Adrenal gland (tissue), 12 donors: ENCODE data around the gene CTBP1. TPM values are rescaled to one million over a fixed set of nuclear protein-coding genes. Genes with fewer than 3 reads are reported as not detected.

Experiments
- DNase-seq, 7 donors: peaks; one replicate each; pipeline ENCODE4 v3.0.0-alpha.2; 2019 to 2020
- H3K27ac ChIP-seq, 5 donors: fragments of 200-600 bp; sonication (generic) in 4 of 5; 1 replicate in 3 of 5; 2 replicates in 2 of 5; pipeline versions ENCODE4 v1.5.1 to v1.8.0; 2016 to 2020; ENCODE audit warnings: mild to moderate bottlenecking in 1 of 5
- H3K27me3 ChIP-seq: fragments of 200-600 bp; 2 replicates; pipeline ENCODE4 v1.8.0; 2021
- H3K36me3 ChIP-seq, 2 donors: fragments of 200-600 bp; replicated peaks in 1 of 2; 1 replicate in 1 of 2; 2 replicates in 1 of 2; pipeline versions ENCODE4 v1.5.1 to v1.8.0; 2018 to 2022
- H3K4me1 ChIP-seq, 2 donors: fragments of 200-600 bp; replicated peaks in 1 of 2; 1 replicate in 1 of 2; 2 replicates in 1 of 2; pipeline versions ENCODE4 v1.5.1 to v1.8.0; 2018 to 2021
- H3K4me3 ChIP-seq, 4 donors: fragments of 200-600 bp; sonication (generic) in 3 of 4; one replicate each; pipeline ENCODE4 v1.5.1; 2016 to 2018
- H3K9me3 ChIP-seq, 3 donors: fragments of 200-600 bp; sonication (generic) in 1 of 3; replicated peaks in 1 of 3; 1 replicate in 2 of 3; 2 replicates in 1 of 3; pipeline versions ENCODE4 v1.5.1 to v1.8.0; 2016 to 2021
- CTCF ChIP-seq, 6 experiments: fragments of 450-650 bp in 4 of 6; fragments of 200-600 bp in 2 of 6; sonication (generic) in 1 of 6; IDR thresholded peaks; 1 replicate in 5 of 6; 2 replicates in 1 of 6; pipeline versions ENCODE4 v1.5.1 to v1.8.0; 2016 to 2021; ENCODE audit warnings: antibody characterized with exemption in 6 of 6, mild to moderate bottlenecking in 2 of 6, moderate library complexity in 1 of 6
- POLR2A ChIP-seq, 2 donors: fragments of 450-650 bp; IDR thresholded peaks; one replicate each; pipeline ENCODE4 v1.6.1; 2017; ENCODE audit warnings: antibody characterized with exemption in 2 of 2, mild to moderate bottlenecking in 2 of 2, moderate library complexity in 1 of 2
- WGBS, 4 donors: extraction: QIAGEN DNeasy Blood & Tissue Kit in 2 of 4; methylation state at CpG; one replicate each; pipeline versions ENCODE4 v1.1.5 to v1.1.7; 2013 to 2017; 5-methylcytosine and 5-hydroxymethylcytosine counted together
- intact Hi-C, 2 donors: fragments of 100-400 bp; cut with DNase I; formaldehyde crosslinking; loops; one replicate each; pipeline versions ENCODE4 v1.14.1 to v1.15.0; 2022 to 2023
- polyA plus RNA-seq, 3 donors: library from polyadenylated mRNA; stranded (reverse); fragments of 200-250 nt in 2 of 3; fragments of 350-450 nt in 1 of 3; fragmentation: Illumina TruSeq in 1 of 3; extraction: RNeasy Lipid Tissue Mini Kit (QIAGEN cat#74804) in 1 of 3; gene quantifications; one replicate each; pipeline ENCODE4 v1.2.3, GENCODE V29; 2013 to 2014
- total RNA-seq, 9 donors: library from RNA; depleted of rRNA in 4 of 9; stranded (reverse); fragments of >200 nt in 4 of 9; fragments of 120-200 nt in 1 of 9; fragmentation: NEBNext Ultra II Directional in 1 of 9; extraction: Animal tissue kit (Norgen Biotek cat#: 25700) in 1 of 9; gene quantifications; one replicate each; pipeline versions ENCODE4 v1.1.0 to v1.2.4, GENCODE V29; 2013 to 2023
- donor health status: healthy with polysubstance abuse.
- donor health status: Bipolar disorder and iron deficiency.
- donor health status: DM: yes; HTN: yes; CAD: no.
- donor health status: DM: no; HTN: no; CAD: no.
- donor health status: DM: no; HTN: no; CAD: no.
- donor health status: DM: yes; HTN: yes; CAD: no.

CTBP1 gene
- total and polyA plus RNA-seq, 12 donors: 45.7 to 293 (median 159) TPM

DNA sequence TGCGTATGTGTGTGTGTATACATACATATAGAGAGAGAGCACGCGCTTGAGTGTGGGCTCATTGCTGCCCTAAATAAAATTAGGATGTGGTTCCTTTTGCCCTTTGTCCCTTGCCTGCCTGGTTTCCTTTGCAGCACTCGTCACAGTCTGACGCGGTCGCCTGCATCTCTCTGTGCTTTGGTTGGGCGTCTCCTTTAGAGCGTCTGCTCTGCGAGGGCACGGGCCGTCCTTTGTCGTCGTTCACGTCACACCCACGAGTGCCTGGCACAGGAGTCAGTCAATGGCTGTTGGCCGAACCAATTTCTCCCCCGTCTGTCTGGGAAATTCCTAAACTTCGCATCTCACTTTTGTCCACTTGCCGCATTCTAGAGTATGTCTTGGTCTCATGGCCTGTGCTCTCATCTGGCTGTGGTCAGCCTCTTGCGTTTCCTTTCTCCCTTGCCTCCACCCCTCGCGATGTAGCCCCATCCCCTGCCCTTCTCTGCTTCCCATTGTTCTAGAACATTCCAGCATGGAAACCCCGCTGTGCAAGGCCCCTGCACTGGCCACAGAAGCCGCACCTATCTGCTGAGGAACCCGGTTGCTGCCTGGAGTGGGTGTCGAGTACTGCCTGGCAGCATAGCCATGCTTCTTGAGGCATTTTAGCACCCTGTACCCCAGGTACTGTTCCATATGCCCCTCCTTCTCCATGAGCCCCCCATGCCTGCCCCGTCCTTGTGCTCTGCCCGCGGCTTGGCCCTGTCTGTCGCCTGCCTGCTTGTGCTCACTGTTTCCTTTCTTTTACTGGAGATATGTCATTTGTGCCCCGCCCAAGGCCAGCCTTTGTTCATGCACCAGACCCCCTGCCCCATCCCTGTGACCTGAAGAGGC lies 48.8 kb upstream of the CTBP1 start:
- H3K27ac ChIP-seq: peak overlapping the region in 2 of 5 donors; percentile 17 to 44
- WGBS, 4 donors: 90 to 92% (median 91%) methylated on average over 32 of the region's 32 CpGs
- no peak overlapping the region for H3K4me3 ChIP-seq
- TF ChIP-seq CTCF (IDR thresholded peaks at IDR 0.05) (no peak), POLR2A (IDR thresholded peaks at IDR 0.05) (no peak)
- DNase-seq: peak in 2 of 7 donors; percentile 3 to 49
- intact Hi-C loops: loop anchor here in 1 of 2 donors (10.0 kb wide), 1 partner anchor 47 kb away; the partner anchor contains the start of gene UVSSA
- H3K9me3 ChIP-seq: no peaks in the 10 kb centered on the region
- no peaks in the 10 kb centered on the region for H3K27me3 ChIP-seq
- H3K4me1 ChIP-seq: peaks cover 12 to 53% of the 10 kb centered on the region in 2 donors
- H3K36me3 ChIP-seq: peaks cover 0 to 21% of the 10 kb centered on the region in 2 donors

DNA sequence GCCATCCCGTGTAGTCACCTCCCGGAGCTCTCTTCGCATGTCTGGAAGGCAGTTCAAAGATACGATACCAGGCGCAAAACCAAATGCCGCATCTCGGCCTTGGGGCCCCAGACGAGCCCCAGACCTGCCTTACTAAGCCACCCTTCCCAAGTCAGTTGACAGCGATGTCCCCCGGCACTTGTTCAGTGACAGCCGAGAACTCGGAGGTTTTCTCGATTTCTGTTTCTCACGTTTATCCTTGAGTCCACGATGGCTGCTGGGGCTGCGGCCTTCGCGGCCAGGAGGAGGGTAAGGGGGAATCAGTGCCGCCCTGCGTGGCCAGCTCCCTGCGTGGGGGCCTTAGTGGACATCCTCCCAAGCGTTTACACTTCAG lies 48.1 kb upstream of the CTBP1 start:
- H3K27ac ChIP-seq: peak overlapping the region in 2 of 5 donors; percentile 17 to 44
- intact Hi-C loops: loop anchor here in 1 of 2 donors (10.0 kb wide), 1 partner anchor 48 kb away; the partner anchor contains the start of gene UVSSA
- TF ChIP-seq POLR2A (IDR thresholded peaks at IDR 0.05): no peak
- TF ChIP-seq CTCF (IDR thresholded peaks at IDR 0.05): no peak
- peaks cover 0 to 21% of the 10 kb centered on the region in 2 donors for H3K36me3 ChIP-seq
- H3K4me1 ChIP-seq: peaks cover 15 to 59% of the 10 kb centered on the region in 2 donors
- 52 to 84% (median 55%) methylated on average over 20 to 22 of the region's 22 CpGs for WGBS, 4 donors
- H3K9me3 ChIP-seq: no peaks in the 10 kb centered on the region
- H3K27me3 ChIP-seq: no peaks in the 10 kb centered on the region
- DNase-seq: peak in 3 of 7 donors; percentile 36 to 53 (median 36)
- H3K4me3 ChIP-seq: no peak overlapping the region

DNA sequence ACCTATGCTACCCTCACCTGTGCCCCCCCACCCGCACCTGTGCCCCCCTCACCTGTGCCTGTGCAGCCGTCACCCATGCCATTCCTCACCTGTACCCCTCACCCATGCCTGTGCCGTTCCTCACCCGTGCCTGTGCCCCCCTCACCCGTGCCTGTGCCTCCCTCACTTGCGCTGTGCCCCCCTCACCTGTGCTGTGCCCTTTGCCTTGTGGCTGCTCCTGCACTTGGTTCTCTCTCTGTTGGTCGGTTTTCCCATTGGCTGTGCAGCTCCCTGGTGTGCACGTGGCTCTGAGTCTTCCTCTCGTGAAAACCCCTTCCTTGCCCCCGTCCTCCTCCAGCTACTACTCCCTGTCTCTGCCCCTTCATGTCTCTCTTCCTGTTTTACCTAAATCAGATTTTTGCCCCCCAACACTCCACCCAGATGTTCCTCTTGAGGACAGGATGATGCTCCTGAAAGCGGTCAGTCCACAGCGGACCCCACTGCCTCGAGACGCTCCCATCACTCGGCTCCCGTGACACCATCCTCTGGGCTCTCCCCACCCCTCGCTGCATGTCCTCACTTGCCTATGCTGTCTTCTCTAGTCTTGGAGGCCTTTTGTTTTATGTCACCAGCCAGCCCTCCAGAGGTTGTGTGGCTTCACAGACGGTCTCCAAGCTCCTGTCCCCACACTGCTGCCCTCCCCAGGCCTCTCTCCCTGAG lies 47.5 kb upstream of the CTBP1 start:
- intact Hi-C loops: loop anchor here in 1 of 2 donors (10.0 kb wide), 1 partner anchor 48 kb away; the partner anchor contains the start of gene UVSSA
- H3K27me3 ChIP-seq: no peaks in the 10 kb centered on the region
- 77 to 82% (median 80%) methylated on average over 16 to 18 of the region's 18 CpGs for WGBS, 4 donors
- H3K4me1 ChIP-seq: peaks cover 17 to 62% of the 10 kb centered on the region in 2 donors
- no peaks in the 10 kb centered on the region for H3K9me3 ChIP-seq
- no peak for TF ChIP-seq POLR2A (IDR thresholded peaks at IDR 0.05)
- no peak for TF ChIP-seq CTCF (IDR thresholded peaks at IDR 0.05)
- peak in 1 of 7 donors; percentile 28 for DNase-seq
- H3K27ac ChIP-seq: peak overlapping the region in 2 of 5 donors; percentile 17 to 44
- peaks cover 0 to 21% of the 10 kb centered on the region in 2 donors for H3K36me3 ChIP-seq
- H3K4me3 ChIP-seq: no peak overlapping the region
